Liver (tissue), 9 donors: ENCODE measurements around the gene CDC42BPB. TPM values are rescaled to one million over a fixed set of nuclear protein-coding genes. Genes with fewer than 3 reads are reported as not detected.

Source experiments
- DNase-seq: peaks from one replicate; pipeline ENCODE4 v3.0.0-alpha.2; 2017; ENCODE audit warnings: low spot score
- H3K27ac ChIP-seq, 2 donors: one replicate each; pipeline ENCODE4 v1.7.0; 2013; ENCODE audit warnings: inconsistent platforms in 2 of 2, low read length in 2 of 2, control low read depth in 1 of 2, low read depth in 1 of 2, mild to moderate bottlenecking in 1 of 2
- H3K27me3 ChIP-seq, 4 donors: one replicate each; pipeline versions ENCODE4 v1.6.1 to v1.7.0; 2013; ENCODE audit warnings: low read length in 3 of 4, inconsistent platforms in 1 of 4, mild to moderate bottlenecking in 1 of 4, moderate library complexity in 1 of 4; ENCODE audit not compliant: control insufficient read depth in 4 of 4, insufficient read depth in 4 of 4
- H3K36me3 ChIP-seq, 4 donors: one replicate each; pipeline versions ENCODE4 v1.6.1 to v1.7.0; 2013; ENCODE audit warnings: low read length in 3 of 4, mild to moderate bottlenecking in 3 of 4, low read depth in 1 of 4, moderate library complexity in 1 of 4; ENCODE audit not compliant: control insufficient read depth in 4 of 4, insufficient read depth in 3 of 4
- H3K4me1 ChIP-seq, 4 donors: one replicate each; pipeline versions ENCODE4 v1.6.1 to v1.7.0; 2013; ENCODE audit warnings: low read length in 3 of 4, mild to moderate bottlenecking in 3 of 4, moderate library complexity in 1 of 4; ENCODE audit not compliant: control insufficient read depth in 4 of 4, insufficient read depth in 4 of 4
- H3K4me3 ChIP-seq, 3 donors: one replicate each; pipeline versions ENCODE4 v1.6.1 to v1.7.0; 2013; ENCODE audit warnings: low read length in 3 of 3, control low read depth in 1 of 3, low read depth in 1 of 3, mild to moderate bottlenecking in 1 of 3
- H3K9ac ChIP-seq, 2 donors: one replicate each; pipeline ENCODE4 v1.7.0; 2013; ENCODE audit warnings: low read length in 2 of 2, mild to moderate bottlenecking in 2 of 2, moderate library complexity in 2 of 2, control low read depth in 1 of 2, low read depth in 1 of 2
- H3K9me3 ChIP-seq, 4 donors: one replicate each; pipeline versions ENCODE4 v1.6.1 to v1.7.0; 2013; ENCODE audit warnings: low read length in 3 of 4; ENCODE audit not compliant: control insufficient read depth in 4 of 4
- CTCF ChIP-seq: fragments of 150-350 bp; IDR thresholded peaks from 2 replicates; pipeline ENCODE4 v1.5.1; 2017; ENCODE audit warnings: improper control_type of control experiment, low read depth, low read length; ENCODE audit not compliant: missing input control
- HNF4A ChIP-seq, 2 donors: conservative IDR thresholded peaks; 2 replicates each; pipeline ENCODE4 v1.6.1; 2016; ENCODE audit warnings: antibody characterized with exemption in 2 of 2, mild to moderate bottlenecking in 2 of 2
- NR2F2 ChIP-seq: IDR thresholded peaks from 2 replicates; pipeline ENCODE4 v1.6.1; 2016; ENCODE audit warnings: antibody characterized with exemption
- RAD21 ChIP-seq, 2 donors: IDR thresholded peaks; 2 replicates each; pipeline ENCODE4 v1.6.1; 2016; ENCODE audit warnings: antibody characterized with exemption in 2 of 2, mild to moderate bottlenecking in 2 of 2
- ZBTB33 ChIP-seq: IDR thresholded peaks from 2 replicates; pipeline ENCODE4 v1.6.1; 2016; ENCODE audit warnings: antibody characterized with exemption
- WGBS: extraction: QIAGEN DNeasy Blood & Tissue Kit; methylation state at CpG from one replicate; pipeline ENCODE4 v1.1.7; 2013; 5-methylcytosine and 5-hydroxymethylcytosine counted together
- polyA plus RNA-seq, 2 donors: library from polyadenylated mRNA; stranded (reverse) in 1 of 2; unstranded in 1 of 2; fragments of 200-250 nt in 1 of 2; fragments of >200 nt in 1 of 2; fragmentation: Nextera tagmentation in 1 of 2; extraction: Ambion mirVana in 1 of 2; gene quantifications; one replicate each; pipeline versions ENCODE4 v1.2.1 to v1.2.3, GENCODE V29; 2013 to 2015
- total RNA-seq, 2 donors: library from RNA; depleted of rRNA; stranded (reverse); fragments of >200 nt; gene quantifications; one replicate each; pipeline ENCODE4 v1.2.3, GENCODE V29; 2014
- TF ChIP-seq, protein P1 (sequence below): IDR thresholded peaks from 2 replicates; pipeline ENCODE4 v1.6.1; 2016; ENCODE audit warnings: antibody characterized with exemption
- donor health status: healthy.
- donor health status: healthy.
- donor health status: healthy.
- donor health status: healthy.
- donor health status: healthy.

The CDC42BPB gene
- 10 to 100 TPM; 35.2 to 78.7 TPM for total RNA-seq
- 10 to 100 TPM in 1 of 2 donors, 1 to 10 TPM in 1; 4.1 to 24.3 TPM for polyA plus RNA-seq

DNA sequence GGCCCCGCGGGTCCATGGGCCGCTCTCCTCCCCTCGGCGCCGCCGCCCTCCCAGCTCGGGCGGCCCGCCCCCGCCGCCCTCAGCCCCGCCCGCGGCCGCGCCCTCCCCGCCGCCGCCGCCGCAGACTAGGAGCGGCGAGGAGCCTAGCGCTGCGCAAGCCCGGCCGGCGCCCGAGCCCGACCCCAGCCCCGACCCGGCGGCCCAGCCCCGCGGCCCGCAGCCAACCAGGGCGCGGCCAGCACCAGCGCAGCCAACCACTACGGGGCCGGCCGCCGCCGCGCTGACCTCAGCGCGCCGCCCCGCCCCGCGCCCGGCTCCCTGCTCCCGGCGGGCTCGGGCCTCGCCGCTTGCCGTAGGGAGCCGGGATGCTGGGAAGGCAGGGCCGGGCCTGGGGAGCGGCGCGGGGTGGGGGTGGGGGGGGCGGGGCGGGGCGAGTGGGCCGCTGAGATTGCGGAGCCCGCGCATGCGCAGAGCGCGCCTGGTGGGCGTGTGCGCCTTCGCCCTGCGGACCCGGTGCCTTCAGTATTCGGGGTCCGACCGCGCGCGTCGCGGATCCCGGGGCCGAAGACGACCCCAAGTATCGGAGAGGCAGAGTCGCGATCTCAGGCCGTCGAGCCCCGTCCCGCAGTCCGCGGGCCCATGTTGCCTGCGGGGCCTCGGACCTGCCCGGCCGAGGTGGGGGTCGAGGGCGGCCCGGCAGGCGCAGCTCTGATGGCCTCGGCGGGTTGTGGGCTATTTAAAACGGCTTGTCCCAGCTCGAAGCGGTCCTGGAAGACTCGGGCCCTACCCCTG lies at the start of gene CDC42BPB:
CDC42BPB (minus strand) TSS at position 178 of the 792 bp plus-strand sequence. CDS start 376 bp downstream, outside the sequence.
- Histone ChIP-seq H3K4me1 (peaks cover 9 to 41% (median 28%) of the 10 kb centered on the region in 4 donors), H3K9ac (peak within 1 kb of the TSS in 1 of 2 donors; percentile 66), H3K4me3 (peak within 1 kb of the TSS; percentile 91 to 97 (median 95)), H3K27ac (peak within 1 kb of the TSS; percentile 87 to 97), H3K9me3 (no peaks in the 10 kb centered on the region), H3K36me3 (no peaks in the 10 kb centered on the region), H3K27me3 (no peaks in the 10 kb centered on the region)
- DNase-seq, result peak; percentile 78
- TF ChIP-seq HNF4A (conservative IDR thresholded peaks at IDR 0.05) (no peak), NR2F2 (no peak), CTCF (peak; percentile 9)
- WGBS, result 2% methylated on average over 113 of the region's 113 CpGs

DNA sequence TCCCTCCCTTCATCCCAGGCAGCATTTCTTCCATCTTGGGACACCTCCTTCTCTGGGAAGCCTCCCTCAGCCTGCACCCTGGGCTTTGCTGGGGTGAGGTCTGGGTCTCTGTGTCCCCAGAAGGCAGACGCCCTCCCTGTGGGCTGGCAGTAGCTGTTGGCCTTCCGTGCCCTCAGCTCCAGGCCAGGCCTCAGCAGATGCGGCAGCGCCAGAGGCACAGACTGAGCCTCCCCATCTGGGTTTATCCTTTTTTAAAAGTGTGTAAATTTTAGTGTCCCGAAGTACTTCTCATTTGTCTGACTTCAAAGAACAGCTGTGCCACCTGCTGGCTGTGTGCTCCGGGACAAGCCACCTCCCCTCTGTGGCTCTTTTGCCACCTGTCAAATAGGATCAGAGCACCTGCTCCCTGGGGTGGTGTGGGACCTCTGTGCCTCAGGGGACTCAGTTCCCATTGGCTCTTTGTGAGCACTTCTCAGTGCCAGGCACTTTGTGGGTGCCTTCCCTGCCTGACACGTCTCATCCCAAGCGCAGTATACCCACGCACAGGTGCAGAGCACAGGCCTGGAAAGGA lies 48.3 kb upstream of the CDC42BPB start:
- no peaks in the 10 kb centered on the region for H3K9me3 ChIP-seq
- H3K9ac ChIP-seq, result no peak overlapping the region
- TF ChIP-seq ZBTB33 (no peak), RAD21 (IDR thresholded peaks at IDR 0.05) (peak in 1 of 2 donors; percentile 21)
- 67% methylated on average over 9 of the region's 9 CpGs for WGBS
- no peak overlapping the region for H3K27ac ChIP-seq
- DNase-seq, result no peak
- no peak overlapping the region for H3K4me3 ChIP-seq
- H3K27me3 ChIP-seq, result no peaks in the 10 kb centered on the region
- peaks cover 36 to 88% (median 72%) of the 10 kb centered on the region in 4 donors for H3K4me1 ChIP-seq
- peaks cover 0 to 3% (median 0%) of the 10 kb centered on the region in 4 donors for H3K36me3 ChIP-seq

- H3K4me3 ChIP-seq, result no peak overlapping the region
- WGBS, result 16% methylated on average over 59 of the region's 59 CpGs
- no peaks in the 10 kb centered on the region for H3K27me3 ChIP-seq
- no peaks in the 10 kb centered on the region for H3K9me3 ChIP-seq
- peak overlapping the region in 1 of 2 donors; percentile 70 for H3K27ac ChIP-seq
- H3K36me3 ChIP-seq, result peaks cover 0 to 3% (median 0%) of the 10 kb centered on the region in 4 donors
- peak; percentile 80 for DNase-seq
- H3K9ac ChIP-seq, result no peak overlapping the region
- peaks cover 34 to 87% (median 73%) of the 10 kb centered on the region in 4 donors for H3K4me1 ChIP-seq
- TF ChIP-seq HNF4A (conservative IDR thresholded peaks at IDR 0.05) (no peak), RAD21 (IDR thresholded peaks at IDR 0.05) (peak; percentile 85 to 92), CTCF (peak; percentile 94), NR2F2 (peak; percentile 62)
- TF ChIP-seq, protein P1, sequence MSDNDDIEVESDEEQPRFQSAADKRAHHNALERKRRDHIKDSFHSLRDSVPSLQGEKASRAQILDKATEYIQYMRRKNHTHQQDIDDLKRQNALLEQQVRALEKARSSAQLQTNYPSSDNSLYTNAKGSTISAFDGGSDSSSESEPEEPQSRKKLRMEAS, result no peak
These were observed 47.5 kb upstream of the CDC42BPB start for GRCh38 chr14:103104654-103105452.
